HL-60 (cell line): Measurements from ENCODE around the gene VIPR2.

Experiments used
- CTCF ChIP-seq: IDR thresholded peaks from one replicate; pipeline ENCODE4 v1.5.1; 2011; ENCODE audit warnings: low read length, control low read depth, inconsistent platforms; ENCODE audit not compliant: insufficient read depth
- POLR2AphosphoS5 ChIP-seq: IDR thresholded peaks from 2 replicates; pipeline ENCODE4 v1.6.1; 2012; ENCODE audit warnings: low read depth

- no peak for TF ChIP-seq CTCF
- TF ChIP-seq POLR2AphosphoS5, result no peak
These were observed 114.1 kb downstream of the VIPR2 start for GRCh38 chr7:159030490-159031134.
